WTC11 (cell line): ENCODE data around the gene ALG2.

Experiments
- ATF3 ChIP-seq: sonication (generic); formaldehyde crosslinking; conservative IDR thresholded peaks from 2 replicates; pipeline ENCODE4 v1.8.1; 2022; ENCODE audit warnings: mild to moderate bottlenecking, missing genetic modification reagents
- E2F4 ChIP-seq: sonication (generic); formaldehyde crosslinking; IDR thresholded peaks from 2 replicates; pipeline ENCODE4 v1.8.1; 2022; ENCODE audit warnings: low read depth, mild to moderate bottlenecking, moderate library complexity, missing genetic modification reagents, borderline replicate concordance
- NR2C2 ChIP-seq: sonication (generic); formaldehyde crosslinking; IDR thresholded peaks from 2 replicates; pipeline ENCODE4 v1.8.0; 2022; ENCODE audit warnings: mild to moderate bottlenecking, missing genetic modification reagents
- TP53 ChIP-seq: sonication (generic); formaldehyde crosslinking; IDR thresholded peaks from 2 replicates; pipeline ENCODE4 v1.8.1; 2023; ENCODE audit warnings: mild to moderate bottlenecking, missing genetic modification reagents
- TF ChIP-seq, protein P1 (sequence below): fragments of 200-600 bp; IDR thresholded peaks from 2 replicates; pipeline ENCODE4 v1.8.0; 2022; ENCODE audit warnings: antibody characterized with exemption
- TF ChIP-seq, protein P2 (sequence below): sonication (generic); formaldehyde crosslinking; IDR thresholded peaks from 2 replicates; pipeline ENCODE4 v1.8.1; 2023; ENCODE audit warnings: mild to moderate bottlenecking, missing genetic modification reagents, moderate library complexity

DNA sequence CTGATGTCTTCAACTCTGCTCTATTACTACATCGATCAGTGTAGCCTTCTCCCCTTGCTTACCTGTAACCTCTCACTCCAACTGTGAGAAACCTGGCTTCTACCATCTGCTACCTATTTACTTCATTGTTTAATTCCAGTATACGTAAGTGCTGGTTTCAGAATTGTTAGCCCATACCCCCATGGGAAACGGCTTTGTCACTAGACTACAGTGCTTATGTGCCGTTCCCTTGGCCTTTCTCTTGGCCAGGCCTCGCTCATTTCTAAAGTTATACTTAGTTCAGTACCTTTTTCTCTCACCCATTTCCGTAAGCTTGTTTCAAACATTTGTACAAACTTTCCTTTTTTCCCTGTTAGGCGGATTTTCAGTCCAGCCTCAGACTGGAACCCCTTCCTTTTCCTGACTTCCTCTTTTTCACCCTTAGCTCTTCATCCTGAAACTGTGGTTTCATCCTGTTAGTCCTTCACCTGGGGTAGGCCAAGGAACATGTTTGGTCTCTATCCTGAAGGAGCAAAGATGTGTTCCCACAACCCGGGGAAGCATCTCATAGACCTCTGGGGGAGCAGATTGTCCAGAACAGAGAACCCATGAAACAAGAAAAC, 21.7 kb downstream of the ALG2 start:
- TF ChIP-seq TP53 (no peak), ATF3 (no peak), NR2C2 (CRISPR knock-in tag) (no peak), E2F4 (CRISPR knock-in tag) (no peak)
- TF ChIP-seq, protein P1, sequence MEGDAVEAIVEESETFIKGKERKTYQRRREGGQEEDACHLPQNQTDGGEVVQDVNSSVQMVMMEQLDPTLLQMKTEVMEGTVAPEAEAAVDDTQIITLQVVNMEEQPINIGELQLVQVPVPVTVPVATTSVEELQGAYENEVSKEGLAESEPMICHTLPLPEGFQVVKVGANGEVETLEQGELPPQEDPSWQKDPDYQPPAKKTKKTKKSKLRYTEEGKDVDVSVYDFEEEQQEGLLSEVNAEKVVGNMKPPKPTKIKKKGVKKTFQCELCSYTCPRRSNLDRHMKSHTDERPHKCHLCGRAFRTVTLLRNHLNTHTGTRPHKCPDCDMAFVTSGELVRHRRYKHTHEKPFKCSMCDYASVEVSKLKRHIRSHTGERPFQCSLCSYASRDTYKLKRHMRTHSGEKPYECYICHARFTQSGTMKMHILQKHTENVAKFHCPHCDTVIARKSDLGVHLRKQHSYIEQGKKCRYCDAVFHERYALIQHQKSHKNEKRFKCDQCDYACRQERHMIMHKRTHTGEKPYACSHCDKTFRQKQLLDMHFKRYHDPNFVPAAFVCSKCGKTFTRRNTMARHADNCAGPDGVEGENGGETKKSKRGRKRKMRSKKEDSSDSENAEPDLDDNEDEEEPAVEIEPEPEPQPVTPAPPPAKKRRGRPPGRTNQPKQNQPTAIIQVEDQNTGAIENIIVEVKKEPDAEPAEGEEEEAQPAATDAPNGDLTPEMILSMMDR = no peak
- TF ChIP-seq, protein P2, sequence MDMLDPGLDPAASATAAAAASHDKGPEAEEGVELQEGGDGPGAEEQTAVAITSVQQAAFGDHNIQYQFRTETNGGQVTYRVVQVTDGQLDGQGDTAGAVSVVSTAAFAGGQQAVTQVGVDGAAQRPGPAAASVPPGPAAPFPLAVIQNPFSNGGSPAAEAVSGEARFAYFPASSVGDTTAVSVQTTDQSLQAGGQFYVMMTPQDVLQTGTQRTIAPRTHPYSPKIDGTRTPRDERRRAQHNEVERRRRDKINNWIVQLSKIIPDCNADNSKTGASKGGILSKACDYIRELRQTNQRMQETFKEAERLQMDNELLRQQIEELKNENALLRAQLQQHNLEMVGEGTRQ (CRISPR knock-in tag) = no peak
